ENCODE data around the gene TEN1.
"Not testable (repeated sequence)": the region's sequence is repeated elsewhere in the genome, so short reads cannot be mapped to it uniquely, and the experiment has no call there.

Gene TEN1

DNA sequence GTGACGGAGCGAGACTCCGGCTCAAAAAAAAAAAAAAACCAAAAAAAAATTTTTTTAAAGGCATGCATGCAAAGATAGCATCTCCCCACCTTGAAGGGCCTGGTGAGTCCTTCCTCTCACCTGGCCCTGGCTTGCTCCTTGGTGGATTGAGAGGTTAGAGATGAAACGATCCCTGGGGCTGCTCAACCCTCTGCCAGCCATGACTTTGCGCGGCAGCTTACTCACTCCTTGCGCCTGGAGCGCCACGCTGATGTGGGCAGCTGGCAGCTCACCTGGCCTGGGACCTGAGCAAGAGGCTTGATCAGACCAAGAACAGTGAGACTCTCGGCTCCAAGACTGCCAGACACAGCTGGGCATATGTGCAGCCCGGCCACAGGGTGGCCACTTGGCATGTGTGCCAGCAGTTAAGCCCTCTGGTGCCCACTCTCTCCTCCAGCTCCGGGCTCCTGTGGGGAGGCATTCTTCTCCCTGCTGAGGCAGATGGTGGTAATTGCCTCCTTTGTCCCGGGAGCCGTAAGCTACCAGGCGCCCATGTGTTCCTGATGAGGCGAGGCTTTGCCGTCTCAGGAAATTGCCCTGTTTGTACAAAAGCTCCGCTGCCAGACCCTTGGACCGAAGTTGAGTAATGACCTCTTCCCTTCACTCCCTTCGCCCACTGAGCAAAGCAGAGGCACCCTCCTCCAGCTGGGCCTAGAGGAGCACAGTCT is 53.2 kb downstream of the TEN1 start:
- DNase-seq: no peak

DNA sequence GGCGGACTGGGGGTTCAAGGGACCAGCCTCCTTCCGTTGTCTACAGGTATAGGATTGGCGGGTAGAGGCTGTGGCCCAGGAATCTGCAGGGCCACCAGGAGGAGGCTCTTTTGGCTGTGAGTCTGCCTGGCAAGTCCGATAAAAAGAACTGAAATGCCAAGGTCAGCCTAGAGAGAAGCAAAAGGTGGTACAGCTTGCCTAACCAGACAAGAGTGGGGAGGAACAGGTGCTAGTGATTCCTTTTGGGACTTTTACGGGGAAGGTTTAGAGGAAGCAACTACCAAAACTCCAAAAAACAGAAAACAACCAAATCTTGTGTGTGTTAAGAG is 53.7 kb downstream of the TEN1 start:
- no peak for DNase-seq

DNA sequence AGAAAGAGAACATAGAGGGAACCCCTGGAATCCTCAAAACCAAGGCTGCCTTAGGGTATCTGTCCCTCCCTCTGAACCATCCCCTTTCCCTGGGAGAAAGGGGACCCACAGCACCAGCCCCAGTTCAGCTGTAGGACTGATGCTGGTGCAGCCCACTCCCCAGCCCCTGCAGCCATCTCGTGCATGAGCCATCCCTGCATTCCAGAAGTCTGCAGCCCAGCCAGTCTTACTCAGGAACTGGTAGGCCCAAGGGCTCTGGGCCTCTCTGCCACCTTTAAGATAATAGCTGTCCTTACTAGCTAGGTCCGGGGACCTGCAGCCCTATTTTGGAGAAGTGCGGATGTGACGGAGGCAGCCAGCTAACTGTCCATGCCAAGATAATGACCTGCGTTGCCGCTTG is 54.1 kb downstream of the TEN1 start:
- DNase-seq: no peak

DNA sequence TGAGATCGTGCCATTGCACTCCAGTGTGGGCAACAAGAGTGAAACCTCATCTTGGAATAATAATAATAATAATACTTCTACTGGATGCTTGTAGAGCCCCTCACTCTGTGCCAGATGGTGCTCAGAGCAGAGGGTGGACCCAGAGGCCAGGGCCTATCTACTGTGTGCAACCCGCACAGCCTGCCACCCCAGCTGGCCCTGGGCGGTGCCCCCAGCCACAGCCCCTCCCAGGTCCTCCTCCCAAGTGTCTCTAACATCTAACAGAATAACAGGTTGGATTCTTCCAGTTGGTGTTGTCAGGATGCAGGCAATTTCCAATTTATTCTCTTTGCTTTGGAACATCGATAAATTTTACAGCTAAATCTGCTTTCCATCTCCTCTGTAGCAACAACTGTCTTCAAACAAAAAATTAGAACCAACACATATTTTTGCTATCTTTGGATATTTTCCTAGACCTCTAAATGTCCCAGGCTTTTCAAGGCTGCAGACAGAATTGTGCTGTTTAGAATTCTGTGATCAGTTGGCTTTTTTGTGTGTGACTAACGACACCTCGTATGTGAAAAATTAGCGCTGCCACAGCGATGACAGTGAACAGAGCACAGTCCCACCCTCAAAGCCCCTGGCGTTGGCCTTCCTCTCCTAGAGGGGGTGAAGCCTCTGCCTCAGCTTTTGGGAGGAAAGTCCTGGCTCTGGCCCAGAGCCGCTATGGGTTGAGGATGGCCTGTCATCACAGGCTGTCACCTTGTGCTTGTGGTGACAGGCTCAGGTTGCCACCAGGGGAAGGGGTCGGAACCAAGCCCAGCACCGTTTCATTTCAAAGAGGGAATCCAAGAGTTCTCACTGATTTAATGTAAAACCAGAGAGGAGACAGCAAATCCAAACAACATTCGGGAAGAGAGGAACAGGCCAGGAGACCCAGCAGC is 55.6 kb downstream of the TEN1 start:
- DNase-seq: no peak

DNA sequence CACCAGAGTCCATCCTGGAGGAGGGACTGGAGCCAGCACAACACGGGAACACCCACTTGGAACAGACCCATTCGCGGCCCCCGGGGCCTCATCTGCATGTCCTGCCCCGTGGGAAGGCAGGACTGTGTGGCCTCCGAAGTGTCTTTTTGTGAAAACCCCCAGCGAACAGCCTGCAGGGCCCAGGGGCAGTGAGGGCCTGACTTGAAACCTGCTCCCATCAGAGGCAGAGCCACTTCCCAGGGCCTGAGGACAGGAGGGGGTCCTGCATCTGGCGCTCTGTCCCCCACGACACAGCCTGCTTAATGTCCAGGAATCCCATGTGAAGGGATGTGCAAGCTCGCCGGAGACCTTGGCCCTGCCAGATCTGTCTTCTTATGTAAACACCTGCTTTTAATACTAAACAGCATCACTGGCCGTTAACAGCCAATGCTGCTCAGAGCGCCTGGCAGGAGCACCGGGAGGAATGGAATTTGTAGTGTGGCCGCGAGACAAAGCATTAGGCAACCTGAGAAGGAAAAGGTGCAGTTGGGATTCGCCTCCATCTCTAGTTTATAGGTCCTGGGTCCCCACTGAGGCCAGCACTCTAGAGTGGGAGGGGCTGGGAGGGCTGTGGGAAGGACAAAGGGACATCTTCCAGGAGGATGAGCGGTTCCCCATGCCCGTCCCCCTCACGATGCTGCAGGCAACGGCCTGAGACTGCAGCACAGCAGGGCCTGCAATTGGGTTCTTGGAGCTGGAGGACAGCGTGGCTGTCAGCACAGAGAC is 57.6 kb downstream of the TEN1 start:
- DNase-seq: no peak

DNA sequence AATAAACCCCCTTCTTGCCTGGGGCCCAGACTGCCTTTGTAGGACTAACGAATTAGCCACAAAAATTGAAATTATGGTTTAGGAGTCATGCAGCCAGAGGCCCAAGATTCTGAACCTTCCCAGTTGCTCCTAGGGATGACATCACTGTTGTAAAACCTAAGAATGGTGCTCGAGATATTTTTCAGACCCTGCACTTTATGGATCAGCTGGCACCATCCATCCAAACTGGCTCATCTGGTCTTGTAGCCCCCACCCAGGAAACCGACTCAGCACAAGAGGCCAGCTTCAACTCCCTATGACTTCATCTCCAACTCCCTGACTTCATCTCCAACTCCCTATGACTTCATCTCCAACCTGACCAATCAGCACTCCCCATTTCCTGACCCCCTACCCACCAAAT is 59.0 kb downstream of the TEN1 start:
- no peak for DNase-seq

DNA sequence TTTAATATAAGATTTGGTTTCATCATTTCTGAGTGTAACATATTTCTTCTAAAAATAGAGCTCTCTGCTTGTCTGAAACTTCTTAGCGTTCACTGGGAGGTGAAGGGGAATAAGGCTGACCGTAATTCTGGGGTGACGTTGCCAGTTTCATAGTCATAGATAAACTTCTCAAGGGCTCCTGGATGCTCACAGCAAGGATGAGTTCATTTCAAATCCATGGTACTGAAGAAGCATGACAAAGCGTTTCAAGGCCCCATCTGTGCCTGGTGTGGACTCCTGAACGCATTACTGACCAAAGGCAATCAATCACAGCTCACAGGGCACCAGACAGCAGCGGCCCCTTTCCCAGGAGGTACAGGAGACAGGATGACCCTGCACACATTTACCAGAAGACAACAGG is 60.1 kb downstream of the TEN1 start:
- no peak for DNase-seq

DNA sequence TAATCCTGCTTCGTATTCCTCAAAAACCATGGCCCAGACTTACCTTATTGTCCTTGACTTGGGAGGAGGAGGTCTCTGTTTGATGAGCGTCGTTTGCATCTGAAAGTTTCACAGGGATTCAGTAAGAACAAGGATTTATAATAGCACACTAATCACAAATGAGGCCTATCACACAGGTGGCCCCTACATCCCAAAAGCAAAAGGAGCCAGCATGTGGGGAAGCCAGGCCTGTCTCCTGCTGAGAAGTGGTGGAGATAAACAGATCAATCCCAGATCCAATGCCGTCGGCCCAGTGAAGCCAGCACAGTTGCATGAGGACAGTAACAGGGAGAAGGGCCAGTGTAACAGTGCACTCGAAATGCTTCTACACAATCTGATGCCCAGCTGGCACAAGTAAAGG is 61.3 kb downstream of the TEN1 start:
- no peak for DNase-seq

DNA sequence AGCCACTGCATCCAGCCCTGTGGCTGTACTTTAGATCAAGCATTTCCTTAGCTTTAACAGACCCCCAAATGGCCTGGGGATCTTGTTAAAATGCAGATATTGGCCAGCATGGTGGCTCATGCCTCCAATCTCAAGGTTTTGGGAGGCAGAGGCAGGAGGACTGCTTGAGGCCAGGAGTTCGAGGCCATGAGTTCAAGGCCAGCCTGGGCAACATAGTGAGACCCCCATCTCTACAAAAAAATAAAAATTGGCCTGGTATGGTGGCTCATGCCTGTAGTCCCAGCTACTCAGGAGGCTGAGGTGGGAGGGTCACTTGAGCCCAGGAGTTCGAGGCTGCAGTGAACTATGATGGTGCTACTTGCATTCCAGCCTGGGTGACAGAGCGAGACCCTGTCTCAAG is 63.8 kb downstream of the TEN1 start:
- DNase-seq: not testable (repeated sequence)

DNA sequence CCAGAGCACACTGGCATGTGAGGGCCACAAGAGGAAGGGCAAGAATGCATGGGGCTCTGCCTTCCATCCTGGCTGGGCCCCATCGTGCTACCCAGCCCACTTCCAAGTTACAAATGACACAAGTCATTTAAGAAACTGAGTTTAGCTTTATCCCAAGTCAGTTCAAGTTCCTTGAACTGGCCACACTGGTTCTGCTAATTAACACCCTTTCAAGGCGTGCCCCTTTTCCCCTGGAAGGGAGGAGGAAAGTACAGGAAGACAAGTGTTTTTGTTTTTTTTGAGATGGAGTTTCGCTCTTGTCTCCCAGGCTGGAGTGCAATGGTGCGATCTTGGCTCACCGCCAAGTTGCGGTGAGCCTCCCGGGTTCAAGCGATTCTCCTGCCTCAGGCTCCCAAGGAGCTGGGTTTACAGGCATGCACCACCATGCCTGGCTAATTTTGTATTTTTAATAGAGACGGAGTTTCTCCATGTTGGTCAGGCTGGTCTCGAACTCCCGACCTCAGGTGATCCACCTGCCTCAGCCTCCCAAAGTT is 65.5 kb downstream of the TEN1 start:
- not testable (repeated sequence) for DNase-seq

DNA sequence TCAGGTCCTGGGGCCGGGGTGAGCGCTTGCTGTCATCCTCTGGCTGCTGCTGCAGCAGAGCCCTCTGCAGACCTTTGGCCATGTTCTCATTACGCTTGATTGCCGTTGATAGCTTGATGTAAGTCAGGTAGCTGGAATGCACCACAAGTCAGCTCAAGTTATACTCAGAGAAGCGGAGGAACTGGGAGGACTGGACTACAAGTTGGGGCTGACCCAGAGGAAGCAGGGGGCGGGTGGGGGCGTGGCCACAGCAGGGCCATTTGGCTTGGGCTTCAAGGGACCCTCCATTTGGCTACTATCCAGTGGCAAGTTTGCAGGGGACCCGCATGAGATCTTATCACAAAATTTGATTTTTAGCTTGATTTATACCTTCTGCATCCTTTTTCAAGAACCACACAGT is 67.0 kb downstream of the TEN1 start:
- DNase-seq: no peak

DNA sequence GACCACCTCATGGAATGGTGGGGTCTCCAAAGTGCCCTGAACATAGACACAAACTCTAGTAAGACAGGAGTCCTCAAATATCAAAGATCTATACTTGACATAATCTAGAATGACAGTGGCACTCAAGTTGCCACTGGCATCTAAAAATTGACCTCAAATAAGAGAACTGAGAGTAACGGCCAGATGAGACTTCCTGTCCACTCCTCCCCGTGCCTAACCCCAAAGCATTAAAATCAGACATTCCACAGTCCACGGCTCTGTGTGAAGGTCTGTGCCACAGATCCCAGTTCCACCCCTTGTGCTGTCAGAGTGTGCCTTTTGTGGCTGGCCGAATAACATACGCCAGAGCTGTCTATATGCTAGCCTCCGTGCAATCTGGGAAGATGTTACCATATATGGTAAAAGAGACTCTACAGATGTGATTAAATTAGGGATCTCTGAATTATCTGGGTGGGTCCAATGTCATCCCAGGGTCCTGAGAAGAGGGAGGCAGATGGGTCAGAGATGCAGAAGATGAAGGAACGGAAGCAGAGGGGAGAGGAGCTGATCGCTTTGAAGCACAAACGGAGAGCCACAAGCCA is 69.1 kb downstream of the TEN1 start:
- DNase-seq: no peak

DNA sequence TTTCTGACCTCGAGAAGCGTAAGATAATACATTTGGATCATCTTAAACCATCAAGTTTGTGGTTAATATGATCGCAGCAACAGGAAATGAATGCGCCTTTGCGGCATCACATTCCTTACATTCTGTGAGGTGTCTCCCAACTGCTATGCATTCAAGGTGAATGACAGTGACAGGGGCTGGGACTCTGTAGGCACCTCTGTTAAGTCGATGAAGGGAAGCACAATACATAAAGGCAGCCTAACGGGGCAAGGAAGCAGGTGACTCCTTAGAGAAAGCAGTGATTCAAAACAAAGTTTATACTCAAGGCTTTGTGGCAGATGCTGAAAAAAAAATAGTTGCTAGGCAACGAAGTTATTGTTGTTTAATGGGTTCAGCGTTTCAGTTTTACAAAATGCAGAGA is 69.7 kb downstream of the TEN1 start:
- DNase-seq: no peak

DNA sequence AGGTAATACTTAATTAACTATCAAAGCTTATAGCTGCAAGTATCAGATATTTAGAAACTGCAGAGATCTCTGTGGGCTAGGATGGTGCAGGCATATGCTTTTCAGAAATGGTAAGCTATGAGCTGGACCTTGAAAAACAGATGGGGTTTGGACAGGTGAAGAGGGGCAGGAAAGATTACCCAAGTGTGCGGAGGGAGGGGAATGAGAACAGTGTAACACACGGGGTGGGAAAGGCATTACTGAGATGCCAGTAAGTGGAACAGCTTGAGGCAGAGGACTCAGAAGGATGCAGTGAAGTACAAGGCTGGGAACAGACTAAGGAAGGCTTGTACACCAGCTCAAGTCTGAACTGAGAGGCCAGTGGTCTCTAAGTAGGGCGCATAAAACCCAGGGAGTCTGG is 70.2 kb downstream of the TEN1 start:
- no peak for DNase-seq

DNA sequence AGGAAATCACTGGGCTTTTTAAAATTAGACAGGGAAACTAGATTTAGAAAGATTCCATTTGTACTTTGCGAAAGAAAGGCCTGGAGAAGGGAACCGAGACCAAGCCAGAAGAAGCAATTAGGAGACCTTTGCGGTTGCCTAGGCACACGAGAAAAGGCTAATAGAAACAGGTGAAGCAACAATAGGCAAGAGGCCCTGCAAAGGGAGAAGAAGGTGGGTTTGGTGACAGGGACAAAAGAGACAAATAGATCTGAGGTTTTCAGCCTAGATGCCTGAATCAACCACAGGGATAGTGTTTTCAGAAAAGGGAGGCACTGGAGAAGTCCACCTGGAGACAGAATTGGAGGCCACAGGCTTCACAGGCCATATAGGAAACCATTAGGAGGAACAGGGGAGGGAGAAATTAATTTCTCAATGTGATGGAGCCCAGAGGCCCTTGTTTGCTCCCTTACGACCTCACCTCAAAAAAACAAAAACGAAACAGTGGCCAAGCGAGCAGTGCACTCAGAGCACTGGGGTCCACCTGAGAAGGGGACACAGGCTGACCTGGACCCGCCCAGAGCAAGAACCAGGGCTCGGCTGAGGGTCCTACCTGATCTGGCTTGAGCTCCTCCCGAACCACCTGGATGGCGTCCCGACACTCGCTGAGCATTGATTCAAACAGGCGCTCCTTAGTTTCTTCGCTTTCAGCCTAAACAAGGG is 70.9 kb downstream of the TEN1 start:
- DNase-seq: no peak

All from activated CD4-positive, alpha-beta T cell treated with anti-CD3 and anti-CD28 coated beads, Interleukin-2, amount 50 U/mL, for 4 hours (primary cell).